Measurements from ENCODE around the gene CAMSAP1.
"Not testable (repeated sequence)": the region's sequence is repeated elsewhere in the genome, so short reads cannot be mapped to it uniquely, and the experiment has no call there.

DNA sequence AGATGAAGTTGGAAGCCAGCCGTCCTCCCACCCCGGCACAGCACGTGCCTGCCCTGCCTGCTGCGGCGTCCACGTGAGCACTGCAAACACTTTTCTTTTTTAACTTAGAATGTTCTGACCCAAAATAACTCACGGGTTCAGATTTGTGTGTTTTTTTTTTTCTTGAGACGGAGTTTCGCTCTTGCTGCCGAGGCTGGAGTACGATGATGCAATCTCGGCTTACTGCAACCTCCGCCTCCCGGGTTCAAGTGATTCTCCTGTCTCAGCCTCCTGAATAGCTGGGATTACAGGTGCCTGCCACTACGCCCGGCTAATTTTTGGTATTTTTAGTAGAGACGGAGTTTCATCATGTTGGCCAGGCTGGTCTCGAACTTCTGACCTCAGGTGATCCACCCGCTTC is 39.8 kb upstream of the CAMSAP1 start:
- TF ChIP-seq, protein P1, sequence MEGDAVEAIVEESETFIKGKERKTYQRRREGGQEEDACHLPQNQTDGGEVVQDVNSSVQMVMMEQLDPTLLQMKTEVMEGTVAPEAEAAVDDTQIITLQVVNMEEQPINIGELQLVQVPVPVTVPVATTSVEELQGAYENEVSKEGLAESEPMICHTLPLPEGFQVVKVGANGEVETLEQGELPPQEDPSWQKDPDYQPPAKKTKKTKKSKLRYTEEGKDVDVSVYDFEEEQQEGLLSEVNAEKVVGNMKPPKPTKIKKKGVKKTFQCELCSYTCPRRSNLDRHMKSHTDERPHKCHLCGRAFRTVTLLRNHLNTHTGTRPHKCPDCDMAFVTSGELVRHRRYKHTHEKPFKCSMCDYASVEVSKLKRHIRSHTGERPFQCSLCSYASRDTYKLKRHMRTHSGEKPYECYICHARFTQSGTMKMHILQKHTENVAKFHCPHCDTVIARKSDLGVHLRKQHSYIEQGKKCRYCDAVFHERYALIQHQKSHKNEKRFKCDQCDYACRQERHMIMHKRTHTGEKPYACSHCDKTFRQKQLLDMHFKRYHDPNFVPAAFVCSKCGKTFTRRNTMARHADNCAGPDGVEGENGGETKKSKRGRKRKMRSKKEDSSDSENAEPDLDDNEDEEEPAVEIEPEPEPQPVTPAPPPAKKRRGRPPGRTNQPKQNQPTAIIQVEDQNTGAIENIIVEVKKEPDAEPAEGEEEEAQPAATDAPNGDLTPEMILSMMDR (conservative IDR thresholded peaks at IDR 0.05) = not testable (repeated sequence)
- not testable (repeated sequence) for TF ChIP-seq ZFX (IDR thresholded peaks at IDR 0.05)

Measured in C4-2B (cell line).